22Rv1 (cell line): ENCODE measurements around the gene CLEC7A.

Experiments used
- H3K27ac ChIP-seq: fragments of 450-650 bp; 2 replicates; pipeline ENCODE4 v1.5.1; 2017
- ZFX ChIP-seq: fragments of 450-650 bp; IDR thresholded peaks from 2 replicates; pipeline ENCODE4 v1.6.1; 2017; ENCODE audit warnings: antibody characterized with exemption, borderline replicate concordance
- TF ChIP-seq, protein P1 (sequence below): fragments of 450-650 bp; IDR thresholded peaks from 2 replicates; pipeline ENCODE4 v1.5.1; 2017; ENCODE audit warnings: mild to moderate bottlenecking

CLEC7A gene

DNA sequence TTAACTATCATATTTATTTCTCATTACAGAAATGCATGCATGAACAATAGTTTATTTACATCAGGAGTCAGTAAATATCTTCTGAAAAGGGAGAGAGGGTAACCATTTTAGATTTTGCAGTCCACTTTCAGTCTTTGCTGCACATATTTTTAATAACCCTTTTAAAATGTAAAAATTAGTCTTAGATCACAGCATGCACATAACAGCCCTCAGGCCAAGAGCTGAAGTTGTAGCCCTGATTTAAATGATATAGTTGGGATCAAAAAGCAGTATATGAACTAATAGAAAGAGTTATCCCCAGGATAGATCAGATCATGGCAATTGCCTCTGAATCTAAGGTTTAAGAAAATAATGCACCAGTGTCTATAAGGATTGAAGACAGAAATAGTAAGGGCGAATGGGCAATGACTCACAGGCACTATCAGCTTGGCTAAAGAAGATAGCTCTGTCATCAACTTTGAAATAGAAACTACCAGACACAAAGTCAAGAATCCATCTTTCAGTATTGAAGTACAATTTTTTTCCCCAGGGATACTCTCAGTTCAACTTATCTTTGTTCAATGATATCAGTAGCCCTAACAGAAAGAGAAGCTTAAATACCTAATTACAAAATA, 13.1 kb upstream of the CLEC7A start:
- no peak overlapping the region for H3K27ac ChIP-seq
- TF ChIP-seq ZFX: no peak
- TF ChIP-seq, protein P1, sequence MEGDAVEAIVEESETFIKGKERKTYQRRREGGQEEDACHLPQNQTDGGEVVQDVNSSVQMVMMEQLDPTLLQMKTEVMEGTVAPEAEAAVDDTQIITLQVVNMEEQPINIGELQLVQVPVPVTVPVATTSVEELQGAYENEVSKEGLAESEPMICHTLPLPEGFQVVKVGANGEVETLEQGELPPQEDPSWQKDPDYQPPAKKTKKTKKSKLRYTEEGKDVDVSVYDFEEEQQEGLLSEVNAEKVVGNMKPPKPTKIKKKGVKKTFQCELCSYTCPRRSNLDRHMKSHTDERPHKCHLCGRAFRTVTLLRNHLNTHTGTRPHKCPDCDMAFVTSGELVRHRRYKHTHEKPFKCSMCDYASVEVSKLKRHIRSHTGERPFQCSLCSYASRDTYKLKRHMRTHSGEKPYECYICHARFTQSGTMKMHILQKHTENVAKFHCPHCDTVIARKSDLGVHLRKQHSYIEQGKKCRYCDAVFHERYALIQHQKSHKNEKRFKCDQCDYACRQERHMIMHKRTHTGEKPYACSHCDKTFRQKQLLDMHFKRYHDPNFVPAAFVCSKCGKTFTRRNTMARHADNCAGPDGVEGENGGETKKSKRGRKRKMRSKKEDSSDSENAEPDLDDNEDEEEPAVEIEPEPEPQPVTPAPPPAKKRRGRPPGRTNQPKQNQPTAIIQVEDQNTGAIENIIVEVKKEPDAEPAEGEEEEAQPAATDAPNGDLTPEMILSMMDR: no peak

DNA sequence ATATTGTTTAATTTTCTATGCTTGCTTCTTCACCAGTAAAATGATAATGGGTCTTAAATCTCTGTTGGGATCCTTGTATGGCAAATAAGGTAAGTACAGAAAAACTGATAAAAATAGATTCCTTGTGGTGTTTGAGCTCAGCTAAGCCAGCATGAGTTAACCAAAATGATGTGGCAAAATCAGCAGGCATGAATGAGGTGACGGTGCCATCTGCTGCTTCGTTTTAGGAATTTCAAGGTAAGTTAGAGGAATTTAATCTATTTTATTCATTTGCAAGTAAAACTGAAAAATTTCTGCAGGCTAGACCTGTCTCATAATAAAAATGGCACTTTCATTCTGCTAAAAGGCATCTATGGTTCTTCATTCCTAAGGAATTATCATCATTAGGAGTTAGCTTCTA, 10.0 kb upstream of the CLEC7A start:
- no peak overlapping the region for H3K27ac ChIP-seq
- no peak for TF ChIP-seq ZFX
- TF ChIP-seq, protein P1: peak; percentile 81

DNA sequence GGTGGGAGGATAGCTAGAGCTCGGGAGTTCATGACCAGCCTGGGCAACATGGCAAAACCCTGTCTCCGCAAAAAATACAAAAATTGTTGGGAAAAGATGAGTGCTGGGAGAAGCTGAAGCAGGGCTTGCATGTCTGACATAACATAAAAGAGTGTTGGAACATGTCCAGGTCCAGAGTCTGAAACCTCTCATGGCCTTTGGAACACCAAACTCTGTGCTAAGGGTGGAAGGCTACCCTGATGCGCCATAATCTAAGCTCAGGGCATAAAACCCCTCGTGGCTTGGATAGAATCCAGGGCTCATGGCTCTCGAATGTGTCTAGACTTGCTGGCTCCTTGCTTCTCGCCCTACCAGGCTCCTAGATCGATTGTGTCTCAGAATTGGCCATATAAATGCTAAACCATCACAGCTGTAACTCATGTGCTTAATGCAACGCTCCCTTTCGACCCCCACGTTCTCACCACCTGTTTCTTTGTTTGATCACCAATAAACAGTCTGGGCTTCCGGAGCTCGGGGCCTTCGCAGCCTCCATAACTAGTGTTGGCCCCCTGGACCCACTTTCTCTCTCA, 6.7 kb upstream of the CLEC7A start:
- H3K27ac ChIP-seq: no peak overlapping the region
- TF ChIP-seq, protein P1: no peak
- no peak for TF ChIP-seq ZFX

DNA sequence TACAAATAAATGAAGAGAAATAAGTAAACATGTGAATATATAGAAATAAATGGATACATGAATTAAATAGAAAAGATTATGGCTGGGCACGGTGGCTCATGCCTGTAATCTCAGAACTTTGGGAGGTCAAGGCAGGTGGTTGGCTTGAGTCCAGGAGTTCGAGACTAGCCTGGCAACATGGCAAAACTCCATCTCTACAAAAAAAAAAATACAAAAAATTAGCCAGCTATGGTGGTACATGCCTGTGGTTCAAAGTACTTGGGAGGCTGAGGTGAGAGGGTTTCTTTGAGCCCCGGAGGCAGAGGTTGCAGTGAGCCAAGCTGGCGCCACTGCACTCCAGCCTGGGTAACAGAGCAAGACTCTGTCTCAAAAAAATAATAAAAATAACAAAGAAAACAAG, 5.1 kb upstream of the CLEC7A start:
- TF ChIP-seq ZFX: no peak
- TF ChIP-seq, protein P1: no peak

DNA sequence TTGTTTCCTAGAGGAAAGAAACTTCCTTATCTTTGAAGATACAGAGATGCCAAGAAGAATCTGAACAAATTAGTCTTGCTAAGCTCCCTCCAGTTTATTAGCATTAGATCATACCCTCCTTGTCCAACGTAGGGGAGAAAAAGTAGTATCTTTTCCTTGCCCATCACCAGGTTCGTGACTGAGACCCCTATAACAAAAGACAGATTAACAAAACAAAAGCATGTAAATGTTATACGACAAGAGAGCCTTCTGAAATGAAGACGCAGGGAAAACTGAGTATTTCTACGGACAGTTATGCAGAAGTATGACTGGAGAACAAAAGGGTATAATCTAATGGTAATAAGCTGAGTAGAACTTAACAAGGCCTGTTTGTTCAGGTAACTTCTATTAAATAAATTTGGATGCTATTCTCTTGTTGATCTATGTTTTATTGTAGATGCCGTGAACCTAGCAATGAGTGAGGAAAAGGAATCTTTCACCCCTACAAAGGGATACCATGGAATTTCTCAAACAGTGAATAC, 2.9 kb upstream of the CLEC7A start:
- TF ChIP-seq ZFX: no peak
- TF ChIP-seq, protein P1: no peak
- no peak overlapping the region for H3K27ac ChIP-seq

More for the DNA sequence above, 5.1 kb upstream of the CLEC7A start:
- H3K27ac ChIP-seq: no peak overlapping the region

DNA sequence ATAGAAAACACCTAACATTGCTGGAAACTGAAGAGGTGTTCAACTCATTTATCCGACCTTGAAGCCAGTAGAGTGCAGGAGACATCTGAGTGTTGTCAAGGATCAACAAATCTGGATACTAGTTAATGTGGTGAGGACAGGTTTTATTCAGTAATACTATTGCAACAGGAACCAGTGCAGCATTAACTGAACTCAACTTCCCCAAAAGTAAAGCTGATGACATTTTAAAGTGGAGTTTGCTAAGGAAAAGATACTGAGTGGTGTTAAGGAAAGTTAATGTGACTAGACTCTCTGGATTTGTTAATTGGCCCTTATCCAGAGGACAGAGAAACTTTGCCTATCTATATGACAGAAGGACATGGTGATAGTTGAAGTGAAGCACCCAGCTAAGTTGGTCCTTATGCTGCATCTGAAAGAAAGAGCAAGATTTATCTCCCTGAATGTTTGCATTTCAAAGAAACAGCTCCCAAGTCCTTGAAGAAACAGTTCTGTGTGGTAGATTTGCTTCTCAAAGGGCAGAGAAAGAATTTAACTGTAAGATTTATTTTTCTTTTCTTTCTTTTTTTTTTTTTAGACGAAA, 1.2 kb upstream of the CLEC7A start:
- no peak for TF ChIP-seq ZFX
- TF ChIP-seq, protein P1: no peak
- H3K27ac ChIP-seq: no peak overlapping the region

DNA sequence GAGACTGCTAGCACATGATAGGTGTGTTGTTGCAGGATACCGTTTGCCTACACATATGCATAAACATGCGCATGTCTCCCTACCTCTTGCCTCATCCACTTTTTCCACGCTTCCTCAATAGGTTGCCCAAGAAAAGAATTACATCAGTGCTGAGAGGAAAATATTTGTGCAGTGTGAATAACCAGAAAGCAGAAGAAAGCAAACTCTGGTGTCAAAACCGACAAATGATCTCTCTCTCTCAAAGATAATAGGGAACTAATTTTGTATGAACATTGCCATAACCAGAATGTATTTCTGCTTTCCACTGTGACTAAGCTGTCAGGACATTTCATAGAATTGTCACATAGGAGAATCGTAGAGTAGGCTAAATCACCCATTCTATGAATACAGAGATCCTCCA, 1.3 kb downstream of the CLEC7A start:
- H3K27ac ChIP-seq: no peak overlapping the region
- no peak for TF ChIP-seq ZFX
- TF ChIP-seq, protein P1: no peak
